ENCODE data around the gene CD84.
"Not testable (repeated sequence)": the region's sequence is repeated elsewhere in the genome, so short reads cannot be mapped to it uniquely, and the experiment has no call there.

CD84 gene

DNA sequence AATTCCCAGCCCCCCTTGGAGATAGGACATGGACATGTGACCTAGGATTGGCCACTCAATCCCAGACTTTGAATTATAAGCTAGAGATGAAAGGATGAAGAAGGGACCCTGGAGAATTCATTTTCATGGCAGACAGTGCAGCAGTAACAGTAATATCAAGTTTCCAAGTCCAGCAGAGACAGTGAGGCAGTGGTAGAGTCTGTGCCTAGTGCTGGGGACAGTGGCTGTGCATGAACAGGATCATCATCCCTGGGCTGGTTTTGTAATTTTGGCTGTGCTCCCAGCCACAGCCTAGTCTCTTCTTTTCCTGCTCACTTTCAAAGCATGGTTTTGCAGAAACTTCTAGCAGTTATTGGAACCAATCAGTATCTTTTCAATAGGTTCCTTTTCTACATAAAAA lies 29.6 kb upstream of the CD84 start:
- peak in 1 of 3 donors; percentile 18 for DNase-seq

DNA sequence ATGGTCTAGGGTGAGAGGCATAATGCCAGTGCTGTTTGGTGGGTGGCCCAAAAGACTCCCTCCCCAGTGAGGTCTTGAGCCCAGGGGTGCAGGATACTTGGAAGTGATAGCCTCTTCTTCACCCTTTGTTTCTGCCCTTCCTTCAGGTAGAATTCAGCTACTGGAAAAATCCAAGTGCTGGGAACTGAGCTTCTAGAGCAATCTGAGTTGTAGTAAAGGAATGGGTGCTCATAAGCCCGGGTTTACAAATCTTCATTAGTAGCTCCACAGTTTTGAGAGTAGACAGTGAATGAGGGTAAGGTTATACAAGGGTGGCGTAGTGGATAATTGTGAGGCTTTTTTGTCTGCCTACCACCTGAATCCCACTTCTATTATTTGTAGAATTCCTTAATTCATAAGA lies 29.2 kb upstream of the CD84 start:
- DNase-seq = no peak

DNA sequence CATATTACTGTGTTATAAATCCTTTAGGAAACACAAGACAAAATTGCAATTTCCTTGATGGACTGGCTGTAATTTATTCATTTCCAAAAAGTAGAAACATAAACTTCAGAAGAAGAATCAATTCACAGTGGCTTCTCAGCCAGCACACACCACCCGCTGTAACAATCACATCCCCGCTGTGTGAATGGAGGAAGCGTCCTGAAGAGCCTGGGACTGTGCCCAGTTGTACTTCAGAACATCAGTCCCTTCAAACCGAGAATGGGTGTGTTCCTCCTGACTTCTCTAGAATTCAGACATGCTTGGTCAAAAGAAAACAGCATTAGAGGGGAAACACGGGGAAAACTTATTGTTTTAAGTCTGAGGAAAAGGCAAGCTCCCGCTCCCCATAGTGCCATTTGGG lies 28.8 kb upstream of the CD84 start:
- peak in 1 of 3 donors; percentile 17 for DNase-seq

DNA sequence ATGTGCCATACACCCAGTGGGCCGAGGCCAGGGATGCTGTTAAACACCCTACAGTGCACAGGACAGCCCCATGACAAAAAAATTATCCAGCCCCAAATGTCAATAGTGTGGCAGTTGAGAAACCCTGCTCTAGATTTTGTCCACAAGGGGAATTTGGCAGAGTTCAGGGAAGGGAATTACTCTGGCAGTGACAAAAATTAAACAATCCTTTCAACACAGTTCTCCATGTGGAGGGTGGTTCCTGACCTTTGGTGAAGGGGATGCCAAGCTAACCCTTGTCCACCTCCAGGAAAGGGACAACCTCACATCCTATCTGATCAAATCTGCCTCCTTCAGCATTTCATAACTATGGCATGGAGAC lies 28.4 kb upstream of the CD84 start:
- DNase-seq = no peak

DNA sequence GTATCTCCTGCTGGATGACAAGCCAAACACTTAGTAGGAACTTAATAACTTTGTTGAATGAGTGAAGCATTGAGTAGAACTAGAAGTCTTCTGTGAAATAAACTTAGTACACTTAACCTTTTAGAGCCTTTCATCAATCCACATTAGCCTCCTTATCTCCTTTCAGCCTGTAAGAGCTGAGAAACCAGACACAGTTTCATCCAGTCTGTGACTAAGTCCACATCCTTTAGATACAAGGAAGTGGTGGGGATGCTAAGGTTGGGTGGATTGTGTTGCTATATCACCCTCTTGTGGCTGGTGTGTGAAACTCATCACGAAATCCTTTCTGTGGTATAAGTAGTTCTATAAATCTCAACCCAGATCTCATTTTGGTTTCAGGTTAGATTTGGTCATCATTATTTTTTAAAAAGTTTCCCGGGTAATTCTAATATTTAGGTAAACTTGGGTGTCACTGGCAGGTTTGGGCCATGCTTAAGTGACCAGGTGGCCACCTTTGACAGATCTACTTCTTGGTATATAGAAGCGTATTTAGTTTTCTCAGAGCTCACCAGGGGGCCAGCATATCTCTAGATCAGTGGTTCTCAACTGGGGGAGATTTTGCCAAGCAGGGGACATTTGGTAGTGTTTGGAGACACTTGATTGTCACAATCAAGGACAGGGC lies 27.8 kb upstream of the CD84 start:
- DNase-seq = peak; percentile 85 to 92 (median 92)

DNA sequence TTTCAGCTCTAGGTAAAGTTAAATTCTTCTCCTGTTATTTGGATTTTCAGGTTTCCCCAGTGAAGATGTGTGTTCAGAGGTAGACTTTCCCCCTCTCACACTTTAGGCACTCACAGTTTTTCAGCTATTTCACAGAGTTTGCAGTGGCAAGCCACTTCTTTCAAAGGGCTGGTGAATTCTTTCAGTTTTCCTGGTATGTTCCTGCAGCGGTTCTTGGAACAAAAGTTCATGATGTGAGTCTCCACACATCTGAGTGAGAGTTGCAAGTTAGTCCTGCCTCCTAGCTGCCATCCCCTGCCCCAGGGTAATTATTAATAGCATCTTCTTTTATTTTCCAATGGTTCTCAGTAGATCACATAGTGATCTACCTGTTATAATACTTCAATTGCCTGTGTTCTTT lies 27.3 kb upstream of the CD84 start:
- DNase-seq = no peak

DNA sequence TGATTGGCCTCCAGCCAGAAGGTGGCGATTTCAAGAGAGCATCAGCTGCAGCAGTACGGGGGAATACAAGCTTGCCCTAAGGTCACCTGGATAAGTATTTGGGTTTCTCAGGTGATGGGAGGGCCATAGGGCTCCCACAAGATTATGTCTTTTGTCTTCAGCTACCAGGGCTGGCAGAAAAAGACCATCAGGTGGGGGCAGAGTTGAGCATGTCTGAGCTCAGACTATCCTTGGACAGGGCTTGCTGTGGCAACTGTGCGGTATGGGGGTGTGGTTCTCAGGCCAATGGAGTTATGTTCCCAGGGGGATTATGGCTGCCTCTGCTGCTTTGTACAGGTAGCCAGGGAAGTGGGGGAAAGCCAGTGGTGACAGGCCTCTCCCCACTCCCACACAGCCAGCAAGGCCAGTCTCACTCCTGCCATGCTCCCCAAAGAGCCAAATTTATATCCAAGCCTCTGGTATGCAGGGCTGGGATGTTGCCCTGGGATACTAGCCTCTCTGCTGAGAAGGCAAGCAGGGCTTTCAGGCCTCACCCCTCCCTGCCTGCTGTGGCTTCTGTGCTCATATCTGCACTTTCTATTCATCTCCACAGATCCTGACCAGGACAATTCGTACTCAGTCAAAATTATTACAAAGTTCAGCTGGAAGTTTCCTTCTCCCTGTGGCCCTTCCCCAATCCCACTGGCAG lies 26.6 kb upstream of the CD84 start:
- no peak for DNase-seq

DNA sequence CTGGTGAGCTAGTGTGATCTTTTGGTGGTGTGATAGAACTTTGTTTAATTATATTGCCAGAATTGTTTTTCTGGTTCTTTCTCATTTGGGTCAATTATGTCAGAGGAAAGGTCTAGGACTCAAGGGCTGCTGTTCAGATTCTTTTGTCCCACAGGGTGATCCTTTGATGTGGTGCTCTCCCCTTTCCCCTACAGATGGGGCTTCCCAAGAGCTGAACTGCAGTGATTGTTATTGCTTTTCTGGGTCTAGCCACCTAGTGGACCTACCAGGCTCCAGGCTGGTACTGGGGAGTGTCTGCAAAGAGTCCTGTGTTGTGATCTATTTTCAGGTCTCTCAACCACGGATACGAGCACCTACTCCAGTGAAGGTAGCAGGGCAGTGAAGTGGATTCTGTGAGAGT lies 25.9 kb upstream of the CD84 start:
- DNase-seq = peak in 2 of 3 donors; percentile 40 to 41

DNA sequence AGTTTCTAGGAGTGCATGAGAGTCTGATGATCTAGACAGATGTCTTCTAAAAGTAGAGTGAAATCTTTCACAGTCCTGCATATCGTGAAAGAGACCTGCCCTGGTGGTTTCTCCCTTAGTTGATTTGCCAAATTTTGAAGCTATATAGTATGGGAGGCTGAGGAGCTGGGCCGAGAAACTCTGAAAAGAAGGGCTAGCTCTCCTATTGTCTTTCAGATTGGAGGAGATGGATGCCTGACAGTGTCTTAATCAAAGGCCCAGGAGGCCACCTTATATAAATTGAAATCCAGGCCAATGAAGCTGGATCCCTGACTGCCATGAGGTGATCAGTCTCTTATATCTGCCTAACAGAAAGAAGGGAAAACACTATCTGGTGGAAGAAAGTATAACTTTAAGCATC lies 18.4 kb upstream of the CD84 start:
- no peak for DNase-seq

DNA sequence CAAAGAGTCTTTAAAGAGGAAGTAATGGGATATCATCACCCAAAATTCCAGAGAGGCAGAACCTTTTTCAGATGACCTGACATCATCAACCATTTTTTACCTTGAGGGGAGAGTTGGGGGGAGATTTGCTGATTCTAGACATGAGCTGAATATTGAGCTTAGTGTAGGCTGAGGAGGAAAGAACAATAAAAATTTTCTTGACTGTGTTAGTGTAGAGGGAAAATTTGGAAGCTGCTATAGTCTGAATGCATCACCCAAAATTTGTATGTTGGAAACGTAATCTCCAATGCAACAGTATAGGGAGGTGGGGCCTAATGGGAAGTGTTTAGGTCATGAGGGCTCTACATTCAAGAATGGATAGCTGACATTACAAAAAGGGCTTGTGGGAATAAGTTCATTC lies 17.8 kb upstream of the CD84 start:
- peak; percentile 69 to 88 (median 75) for DNase-seq

DNA sequence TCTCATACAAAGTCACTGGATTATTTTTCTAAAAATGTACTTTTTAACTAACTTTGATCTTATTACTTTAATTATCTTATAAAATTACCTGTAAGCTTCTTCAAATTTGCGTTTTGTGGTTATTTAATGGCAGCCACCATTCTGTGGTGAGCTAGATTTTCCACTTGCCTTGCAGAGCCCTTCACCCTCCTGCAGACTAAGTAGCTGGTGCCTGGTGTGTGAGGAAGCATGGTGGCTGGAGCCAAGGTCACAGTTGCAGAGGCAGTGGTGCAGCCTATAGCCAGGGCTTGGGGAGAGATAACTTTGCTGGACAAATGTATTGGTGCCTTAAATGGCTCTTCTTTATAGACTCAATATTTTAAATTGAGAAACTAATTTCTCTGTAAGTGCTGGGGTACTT lies 11.2 kb upstream of the CD84 start:
- DNase-seq = no peak

DNA sequence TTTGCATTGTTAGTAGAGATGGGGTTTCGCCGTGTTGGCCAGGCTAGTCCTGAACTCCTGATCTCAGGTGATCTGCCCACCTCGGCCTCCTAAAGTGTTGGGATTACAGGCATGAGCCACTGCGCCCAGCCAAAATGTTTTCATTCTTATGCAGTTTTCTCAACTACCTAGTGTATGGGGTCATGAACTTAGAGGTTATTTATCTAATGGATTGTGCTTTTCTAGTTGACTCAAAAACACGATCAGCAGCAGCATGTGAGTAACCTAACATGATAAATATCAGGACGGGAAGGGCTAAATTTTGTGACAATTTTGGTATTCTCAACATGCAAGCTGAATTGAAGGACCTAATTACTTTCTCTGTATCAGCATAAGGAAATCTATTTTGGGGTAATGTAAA lies 9.2 kb upstream of the CD84 start:
- DNase-seq = no peak

DNA sequence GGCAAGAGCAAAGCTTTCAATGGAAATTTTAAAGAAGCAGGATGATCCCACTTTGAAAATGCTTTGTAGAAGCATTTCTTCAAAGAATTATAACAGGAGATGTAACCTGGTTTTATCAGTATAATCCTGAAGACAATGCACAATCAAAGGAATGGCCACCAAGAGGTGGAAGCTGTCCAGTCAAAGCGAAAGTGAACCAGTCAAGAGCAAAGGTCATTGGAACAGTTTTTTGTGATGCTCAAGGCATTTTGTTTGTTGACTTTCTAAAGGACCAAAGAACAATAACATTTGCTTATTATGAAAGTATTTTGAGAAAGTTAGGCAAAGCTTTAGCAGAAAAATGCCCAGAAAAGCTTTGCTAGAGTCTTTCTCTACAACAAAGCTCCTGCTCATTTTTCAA lies 5.5 kb upstream of the CD84 start:
- DNase-seq = no peak

DNA sequence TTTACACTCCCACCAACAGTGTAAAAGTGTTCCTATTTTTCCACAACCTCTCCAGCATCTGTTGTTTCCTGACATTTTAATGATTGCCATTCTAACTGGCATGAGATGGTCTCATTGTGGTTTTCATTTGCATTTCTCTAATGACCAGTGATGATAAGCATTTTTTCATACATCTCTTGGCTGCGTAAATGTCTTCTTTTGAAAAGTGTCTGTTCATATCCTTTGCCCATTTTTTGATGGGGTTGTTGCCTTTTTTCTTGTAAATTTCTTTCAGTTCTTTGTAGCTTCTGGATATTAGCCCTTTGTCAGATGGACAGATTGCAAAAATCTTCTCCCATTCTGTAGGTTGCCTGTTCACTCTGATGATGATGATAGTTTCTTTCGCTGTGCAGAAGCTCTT lies 3.7 kb upstream of the CD84 start:
- not testable (repeated sequence) for DNase-seq

DNA sequence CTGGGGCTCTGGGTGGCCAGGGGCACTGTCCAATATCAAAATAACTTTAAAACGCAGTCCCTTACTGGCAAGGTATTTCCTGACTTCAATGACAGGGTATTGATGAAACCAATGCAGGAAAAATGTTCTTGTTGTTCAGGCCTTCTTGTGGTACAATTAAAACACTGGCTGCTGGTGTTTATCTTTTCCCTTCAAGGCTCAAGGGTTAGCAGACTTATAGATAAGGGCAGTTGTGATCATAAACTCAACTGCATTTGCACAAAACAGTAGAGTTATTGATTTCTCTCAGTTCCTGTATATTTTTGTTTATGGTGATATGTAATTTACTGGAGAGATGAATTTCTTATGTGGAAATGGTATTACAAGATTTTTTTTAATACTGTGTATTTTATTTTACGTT lies 2.7 kb upstream of the CD84 start:
- DNase-seq = no peak

DNA sequence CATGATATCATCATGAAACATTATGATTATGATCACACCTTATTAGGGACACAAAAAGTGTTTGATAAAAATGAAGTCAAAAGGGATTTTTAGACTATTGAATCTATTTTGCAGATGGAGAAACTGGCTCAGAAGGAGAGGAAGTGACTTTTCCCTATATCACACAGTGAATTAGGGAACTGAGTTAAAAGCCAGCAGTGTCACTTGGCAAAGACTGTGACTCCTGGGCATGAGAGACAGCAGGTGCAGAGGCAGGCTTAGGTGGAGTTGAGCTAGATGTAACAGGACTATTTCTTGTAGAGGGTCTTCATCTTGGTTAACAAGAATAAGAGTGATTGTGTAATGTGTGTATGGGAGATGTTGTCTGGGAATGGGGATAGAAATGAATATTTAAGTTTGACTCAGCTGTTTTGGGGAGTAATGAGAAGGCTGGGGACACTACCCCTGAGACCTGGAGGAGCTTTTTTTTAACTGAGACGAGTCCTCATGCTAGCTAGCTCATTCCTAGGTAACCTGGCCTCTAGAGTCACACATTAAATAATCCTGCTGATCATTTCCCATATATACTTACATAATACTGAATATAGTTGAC lies 1.0 kb upstream of the CD84 start:
- peak; percentile 67 to 82 (median 75) for DNase-seq

DNA sequence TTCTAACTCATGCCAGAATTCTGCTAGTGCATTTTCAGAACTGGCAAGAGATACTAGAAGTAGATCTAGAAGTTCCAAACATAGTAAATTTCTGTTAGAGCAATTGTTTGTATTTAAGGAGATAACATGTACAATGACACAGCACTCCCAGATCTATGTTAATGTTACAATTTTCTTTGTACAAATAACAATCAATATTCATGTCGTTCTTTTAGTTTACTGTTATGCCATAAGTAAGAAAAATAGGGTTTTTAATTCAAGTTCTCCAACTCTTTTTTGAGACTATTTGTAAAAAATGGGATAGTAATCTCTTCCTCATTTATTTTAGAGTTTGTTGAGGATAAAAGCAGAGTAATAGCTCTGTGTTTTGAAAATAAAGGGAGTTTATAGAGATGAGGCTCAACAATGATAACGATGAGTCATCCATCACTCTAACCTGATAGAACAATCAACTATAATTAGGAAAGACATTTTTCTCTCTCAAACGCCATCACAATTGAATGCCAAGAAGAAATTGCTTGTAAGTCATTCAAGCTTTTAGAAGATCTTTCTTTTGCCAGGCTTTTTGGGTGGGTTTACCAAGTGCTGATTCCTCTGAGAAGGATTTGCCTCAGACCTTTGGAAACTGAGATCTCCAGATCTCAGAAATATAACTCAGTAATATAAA lies 638 bp downstream of the CD84 start:
- peak; percentile 28 to 62 (median 53) for DNase-seq

DNA sequence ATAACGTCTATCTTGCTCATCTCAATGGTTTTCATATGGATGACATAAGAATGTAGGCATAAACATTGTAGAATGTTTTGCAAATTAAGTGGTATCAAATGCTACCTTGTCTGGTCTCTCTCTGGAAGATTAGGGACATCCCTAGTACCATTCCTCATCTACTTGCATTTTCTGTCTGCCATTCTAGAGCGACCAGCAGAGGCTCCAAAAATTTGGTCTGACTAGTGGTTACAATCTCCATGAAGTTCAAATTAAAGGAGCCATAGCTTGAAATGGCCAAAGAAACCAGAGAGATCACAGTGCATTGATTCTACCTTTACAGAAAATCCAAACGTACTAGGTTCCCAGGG lies 1.1 kb downstream of the CD84 start:
- DNase-seq = peak; percentile 58 to 71 (median 65)

DNA sequence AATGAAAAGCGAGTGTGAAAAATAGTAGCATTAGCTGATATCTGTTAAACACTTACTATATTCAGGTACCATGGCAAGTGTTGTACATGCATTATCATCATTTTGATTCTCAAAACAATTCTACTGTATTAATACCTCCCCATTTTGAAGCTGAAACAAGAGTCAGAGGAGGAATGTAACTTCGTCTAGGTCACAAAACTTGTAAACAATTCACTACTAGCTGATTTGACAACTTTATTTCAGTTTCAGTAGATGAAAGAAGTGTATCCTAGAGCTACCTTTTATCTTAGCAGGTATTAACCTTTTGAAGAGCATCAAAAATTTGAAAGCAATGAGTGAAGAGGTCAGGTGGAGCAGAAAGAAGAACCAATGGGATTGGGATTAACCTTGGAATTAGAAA lies 1.6 kb downstream of the CD84 start:
- DNase-seq = peak in 2 of 3 donors; percentile 24 to 37

DNA sequence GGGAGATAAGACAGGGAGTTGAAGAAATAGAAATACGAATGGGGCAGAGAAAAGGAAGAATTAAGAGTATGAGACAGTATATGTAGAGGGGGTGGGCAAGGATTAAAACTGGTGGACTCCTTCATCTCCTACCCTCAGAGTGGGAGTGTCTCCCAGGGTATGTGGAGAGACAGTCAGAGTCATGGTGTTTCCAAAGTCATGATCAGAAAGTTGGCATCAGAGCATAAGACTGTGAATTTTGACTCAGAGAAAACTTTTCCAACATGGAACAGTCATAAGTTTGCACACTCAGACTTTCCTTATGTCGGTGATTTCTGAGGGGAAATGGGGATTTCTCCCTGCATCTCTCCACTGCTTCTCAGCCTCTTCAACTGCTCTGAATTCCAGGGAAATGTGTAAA lies 2.4 kb downstream of the CD84 start:
- peak; percentile 85 to 96 (median 93) for DNase-seq

DNA sequence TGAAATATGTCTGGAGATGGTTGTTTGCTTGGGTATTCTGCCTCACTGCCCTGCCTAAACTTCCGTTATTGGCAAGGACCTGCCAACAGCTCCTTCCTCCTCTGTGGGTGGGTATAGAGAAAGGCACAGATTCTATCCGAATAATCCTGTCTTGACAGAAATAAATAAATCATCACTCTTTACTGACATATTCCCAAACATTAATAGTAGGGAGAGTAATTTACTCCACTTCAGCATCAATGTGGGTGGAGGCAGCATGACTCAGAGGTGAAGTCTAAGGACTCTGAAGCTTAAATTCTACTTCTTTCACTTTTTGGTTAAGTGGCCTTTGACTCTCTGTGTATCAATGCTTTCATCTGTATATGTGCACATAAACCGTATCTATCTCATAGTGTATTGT lies 2.9 kb downstream of the CD84 start:
- peak; percentile 78 to 93 (median 85) for DNase-seq

DNA sequence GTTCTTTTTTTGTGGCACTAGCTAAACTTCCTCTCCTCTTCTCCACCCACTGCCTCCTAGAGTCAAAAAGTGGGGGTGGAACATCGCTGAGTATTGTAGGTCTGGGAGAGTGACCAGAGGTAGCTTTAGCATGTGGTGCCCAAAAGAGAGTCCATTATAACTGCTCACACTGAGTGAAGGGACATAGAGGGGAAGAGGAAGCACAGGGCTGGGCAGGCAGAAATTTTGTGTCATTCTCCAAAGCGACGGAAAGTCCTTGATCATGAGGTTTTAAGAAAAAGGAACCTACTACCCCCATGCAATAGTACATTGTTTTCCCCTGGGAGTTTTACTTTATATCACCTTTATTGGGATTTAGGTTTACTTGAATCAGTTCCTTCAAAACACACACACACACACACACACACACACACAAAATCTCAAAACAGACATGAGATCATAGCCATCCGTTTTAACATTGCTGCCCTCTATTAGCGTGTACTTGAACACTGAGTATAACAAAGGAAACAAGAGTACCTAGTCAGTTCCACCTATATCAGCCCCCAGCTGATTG lies 4.1 kb downstream of the CD84 start:
- peak; percentile 92 to 96 (median 95) for DNase-seq

DNA sequence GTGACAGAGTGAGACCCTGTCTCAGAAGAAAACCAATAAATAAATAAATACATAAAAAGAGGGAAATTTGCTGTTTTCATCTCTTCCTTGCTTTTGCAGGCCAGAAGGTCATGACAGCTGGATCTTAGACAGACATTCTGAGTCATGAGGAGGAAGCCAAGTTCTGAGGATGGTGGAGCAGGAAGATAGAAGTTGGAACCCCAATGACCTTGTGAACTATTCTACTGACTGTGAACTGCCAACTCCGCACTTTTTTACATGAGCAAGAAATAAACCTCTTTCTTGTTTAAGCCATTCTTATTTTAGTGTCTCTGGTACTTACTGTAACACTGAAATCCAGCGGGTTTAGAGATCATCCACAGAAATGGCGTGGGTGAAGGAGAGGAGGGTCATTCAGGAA lies 8.5 kb downstream of the CD84 start:
- peak; percentile 71 to 82 (median 80) for DNase-seq

DNA sequence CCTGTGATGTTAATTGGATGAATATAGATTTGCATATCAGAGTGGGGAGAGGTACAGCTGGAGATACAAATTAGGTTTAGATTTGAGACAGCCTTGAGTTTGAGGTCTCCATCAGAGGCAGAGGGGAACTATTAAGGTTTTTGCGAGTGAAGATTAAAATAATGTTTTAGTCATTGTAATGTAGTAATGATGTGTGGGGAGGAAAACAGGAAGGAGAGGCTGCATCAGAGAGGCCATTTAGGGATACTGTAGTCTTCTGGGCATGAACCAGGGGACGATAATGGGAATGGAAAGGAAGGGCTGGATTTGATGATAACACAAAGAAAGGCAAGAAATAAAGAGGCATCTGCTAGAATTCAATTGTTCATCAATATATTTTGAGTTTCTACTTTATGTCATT lies 9.5 kb downstream of the CD84 start:
- DNase-seq = peak; percentile 55 to 72 (median 70)

Measured in suppressor macrophage treated with lipopolysaccharide for 1 hour (primary cell).